GM12892 (cell line): ENCODE results near the gene TTC39A.

ENCODE experiments used
- POLR2AphosphoS5 ChIP-seq: IDR thresholded peaks from 2 replicates; pipeline ENCODE4 v1.6.1; 2011; ENCODE audit warnings: low read depth, low read length, control low read depth
- TAF1 ChIP-seq: IDR thresholded peaks from 2 replicates; pipeline ENCODE4 v1.6.1; 2011; ENCODE audit warnings: low read depth, mild to moderate bottlenecking, control low read depth, low read length, borderline replicate concordance

- TF ChIP-seq TAF1: no peak
- TF ChIP-seq POLR2AphosphoS5: no peak
Measured at GRCh38 chr1:51272916-51273315, 57.4 kb downstream of the TTC39A start.
